Measurements from ENCODE around the gene CCDC158.
A peak's percentile ranks its signal among the peaks of the same experiment; 100 is the strongest.
"Not testable (repeated sequence)": the region's sequence is repeated elsewhere in the genome, so short reads cannot be mapped to it uniquely, and the experiment has no call there.

CCDC158 gene

GRCh38 chr4:76430519-76431388 is 9.8 kb upstream of the CCDC158 start:
- DNase-seq (ENCODE audit: low spot score) = peak; percentile 61

GRCh38 chr4:76429636-76430035 is 8.7 kb upstream of the CCDC158 start:
- DNase-seq (ENCODE audit: low spot score) = no peak

DNA sequence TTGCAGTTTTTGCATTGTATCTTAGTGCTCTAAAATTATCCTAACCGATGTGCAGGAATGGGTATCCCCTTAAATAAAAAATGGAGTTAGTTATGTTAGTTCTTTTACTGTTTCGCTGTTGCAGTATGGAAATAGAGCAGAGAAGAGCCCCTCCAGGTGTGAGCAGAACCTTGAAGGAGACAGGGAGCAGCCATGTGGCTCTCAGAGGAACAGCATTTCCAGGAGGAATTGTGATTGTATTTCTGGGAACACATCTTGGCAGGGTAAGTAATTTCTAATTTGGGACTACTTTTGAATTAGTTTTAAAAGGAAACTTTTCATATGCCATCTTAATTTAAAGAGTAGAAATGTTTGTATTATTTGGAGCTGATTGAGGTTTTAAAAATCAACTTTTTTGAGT is 5.3 kb upstream of the CCDC158 start:
- no peak for DNase-seq (ENCODE audit: low spot score)

- not testable (repeated sequence) for DNase-seq (ENCODE audit: low spot score)
Observed at GRCh38 chr4:76423159-76423558, 2.2 kb upstream of the CCDC158 start.

- no peak for DNase-seq (ENCODE audit: low spot score)
Observed at GRCh38 chr4:76420188-76420761, 666 bp downstream of the CCDC158 start.

DNA sequence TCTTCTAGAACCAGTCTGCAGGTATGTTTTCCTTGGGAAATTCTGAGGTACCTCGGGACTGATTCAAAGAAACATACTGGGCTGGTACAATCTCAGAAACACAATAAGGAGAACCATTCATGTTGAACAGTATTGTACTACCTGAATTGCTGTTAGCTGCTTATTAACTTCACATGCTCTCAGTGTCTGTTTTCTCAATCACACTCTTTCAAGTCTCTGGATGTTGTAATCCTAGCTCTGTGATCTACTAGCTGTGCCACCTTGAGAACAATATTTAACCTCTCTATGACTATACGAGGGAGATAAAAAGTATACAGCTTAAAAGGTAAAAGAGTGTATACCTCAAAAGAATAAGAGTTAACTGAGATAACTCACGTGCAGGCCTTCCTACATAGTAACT is 10.3 kb downstream of the CCDC158 start:
- no peak for DNase-seq (ENCODE audit: low spot score)

GRCh38 chr4:76407440-76408119 is 13.4 kb downstream of the CCDC158 start:
- peak; percentile 59 for DNase-seq (ENCODE audit: low spot score)

GRCh38 chr4:76406081-76406480 is 14.9 kb downstream of the CCDC158 start:
- no peak for DNase-seq (ENCODE audit: low spot score)

DNA sequence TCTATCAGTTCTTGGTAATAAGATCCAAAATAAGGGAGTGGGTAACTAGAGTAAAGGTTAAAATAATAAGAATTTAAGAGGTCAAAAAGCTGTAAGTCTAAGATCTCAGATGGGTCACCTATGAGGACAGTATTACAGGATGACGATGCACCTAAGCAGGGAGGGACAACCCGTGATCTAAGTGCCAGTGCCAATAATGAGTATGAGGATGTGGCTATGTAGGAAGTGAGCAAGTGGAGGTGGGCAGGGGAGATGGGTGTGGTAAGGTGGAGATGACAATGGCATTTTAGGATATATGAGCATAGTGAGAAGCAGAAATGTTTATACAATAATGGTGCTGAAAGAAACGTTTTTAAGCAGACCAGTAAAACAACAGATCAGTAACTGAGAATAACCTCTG is 19.3 kb downstream of the CCDC158 start:
- no peak for DNase-seq (ENCODE audit: low spot score)

- no peak for DNase-seq (ENCODE audit: low spot score)
Observed at GRCh38 chr4:76388160-76388908, 32.6 kb downstream of the CCDC158 start.

DNA sequence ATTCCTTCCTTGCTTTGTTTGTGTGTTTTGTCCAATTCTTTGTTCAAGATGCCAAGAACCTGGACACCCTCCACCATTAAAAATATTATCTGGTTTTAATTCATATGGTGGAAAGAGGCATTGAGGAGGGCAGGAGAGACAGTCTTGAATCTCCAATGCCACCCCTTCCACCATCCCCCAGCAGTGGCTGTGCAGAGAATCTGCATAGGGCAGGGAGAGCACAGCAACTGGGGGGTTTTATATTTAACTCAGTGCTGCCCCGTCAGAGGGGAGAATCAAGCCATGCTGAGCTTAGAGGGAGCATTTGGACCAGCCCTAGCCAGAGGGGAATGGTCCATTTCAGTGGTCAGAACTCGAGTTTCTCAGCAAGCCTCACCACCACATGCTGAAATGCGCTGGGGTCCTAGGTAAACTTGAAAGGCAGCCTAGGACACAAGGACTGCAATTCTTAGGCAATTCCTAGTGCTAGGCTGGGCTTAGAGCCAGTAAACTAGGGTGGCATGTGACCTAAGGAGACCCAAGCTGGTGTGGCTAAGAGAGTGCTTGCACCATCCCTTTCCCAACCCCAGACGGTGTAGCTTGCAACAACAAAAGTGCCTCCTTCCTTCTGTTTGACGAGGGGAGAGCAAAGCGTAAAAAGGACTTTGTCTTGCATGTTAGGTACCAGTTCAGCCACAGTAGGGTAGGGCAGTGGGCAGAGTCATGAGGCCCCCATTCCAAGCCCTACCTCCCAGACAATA is 34.2 kb downstream of the CCDC158 start:
- no peak for DNase-seq (ENCODE audit: low spot score)

DNA sequence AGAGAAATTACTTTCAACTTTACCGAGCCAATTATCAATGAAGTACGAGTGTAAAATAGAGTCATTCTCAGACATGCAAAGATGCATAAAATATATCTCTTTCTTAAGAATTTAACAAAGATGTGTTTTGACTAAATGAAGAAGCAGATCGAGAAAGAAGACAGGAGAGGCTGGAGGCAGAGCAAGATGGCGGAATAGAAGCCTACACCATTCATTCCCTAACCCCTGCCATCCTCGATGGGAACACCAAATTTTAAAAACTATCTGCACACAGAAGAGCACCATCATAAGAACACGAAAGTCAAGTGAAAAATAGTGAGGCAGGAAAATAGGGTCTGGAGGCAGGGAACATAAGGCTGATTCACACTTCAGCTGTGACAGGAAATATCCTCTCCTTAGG is 35.0 kb downstream of the CCDC158 start:
- DNase-seq (ENCODE audit: low spot score) = no peak

- no peak for DNase-seq (ENCODE audit: low spot score)
Observed at GRCh38 chr4:76384052-76384451, 36.9 kb downstream of the CCDC158 start.

DNA sequence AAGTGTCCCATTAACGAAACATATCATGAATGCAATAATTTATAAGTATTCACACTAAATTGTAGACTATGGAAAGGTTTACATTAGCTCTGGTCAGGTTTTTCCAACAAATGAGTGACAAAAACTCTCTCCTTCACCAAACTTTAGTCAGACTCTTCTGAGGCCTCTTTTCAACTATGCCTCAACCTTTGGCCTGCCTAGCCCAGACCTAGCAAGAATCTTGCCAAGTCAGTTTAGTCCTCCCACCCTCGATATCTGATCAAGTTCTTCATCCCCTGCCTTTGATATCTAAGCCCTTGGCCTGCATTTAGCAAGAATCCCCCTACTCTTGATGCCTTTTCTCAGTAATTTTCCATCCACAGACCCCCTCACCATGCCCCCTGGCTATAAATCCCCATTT is 37.9 kb downstream of the CCDC158 start:
- DNase-seq (ENCODE audit: low spot score) = no peak

DNA sequence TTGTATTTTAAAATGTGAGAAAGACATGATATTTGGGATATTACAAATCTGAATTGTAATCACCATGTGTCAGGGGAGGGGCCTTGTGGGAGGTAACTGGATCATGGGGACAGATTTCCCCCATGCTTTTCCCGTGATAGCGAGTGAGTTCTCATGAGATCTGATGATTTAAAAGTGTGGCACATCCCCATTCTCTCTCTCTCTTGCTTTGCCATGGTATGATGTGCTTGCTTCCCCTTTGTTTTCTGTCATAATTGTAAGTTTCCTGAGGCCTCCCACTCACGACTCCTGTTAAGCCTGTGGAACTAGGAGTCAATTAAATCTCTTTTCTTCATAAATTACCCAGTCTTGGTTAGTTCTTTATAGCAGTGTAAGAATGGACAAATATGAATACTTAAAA is 39.0 kb downstream of the CCDC158 start:
- DNase-seq (ENCODE audit: low spot score) = no peak

DNA sequence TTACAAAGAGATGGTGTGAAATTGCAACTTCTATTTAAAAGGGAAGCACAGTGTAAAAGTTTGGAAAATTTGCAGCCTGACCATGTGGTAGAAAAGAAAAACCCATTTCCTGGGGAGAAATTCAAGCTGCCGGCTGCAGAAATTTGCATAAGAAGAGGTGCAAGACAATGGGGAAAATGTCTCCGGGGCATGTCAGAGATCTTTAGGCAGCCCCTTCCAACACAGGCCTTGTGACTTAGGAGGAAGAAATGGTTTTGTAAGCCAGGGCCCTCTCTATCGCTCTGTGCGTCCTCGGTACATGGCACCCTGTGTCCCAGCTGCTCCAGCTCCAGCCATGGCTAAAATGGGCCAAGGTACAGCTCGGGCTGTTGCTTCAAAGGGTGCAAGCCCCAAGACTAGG is 40.4 kb downstream of the CCDC158 start:
- DNase-seq (ENCODE audit: low spot score) = no peak

DNA sequence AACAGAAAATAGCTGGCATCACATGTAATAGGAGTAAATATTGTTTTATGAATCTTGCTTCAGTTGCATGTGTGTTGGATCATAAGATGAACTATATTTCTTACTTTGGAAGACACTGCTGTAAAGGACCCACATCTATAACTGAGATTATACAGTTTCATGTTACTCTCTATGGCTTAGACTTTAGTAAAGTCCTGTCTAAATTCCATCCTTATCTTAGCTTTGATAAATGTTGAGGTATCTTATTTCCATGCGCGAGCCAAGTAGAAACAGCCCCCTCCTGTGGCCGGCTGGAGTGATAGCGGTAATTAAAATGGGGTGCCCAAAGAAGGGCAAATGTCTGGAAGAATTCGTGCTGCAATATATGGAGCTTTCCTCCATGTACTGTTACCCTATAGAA is 43.0 kb downstream of the CCDC158 start:
- DNase-seq (ENCODE audit: low spot score) = peak; percentile 49

- no peak for DNase-seq (ENCODE audit: low spot score)
Observed at GRCh38 chr4:76377481-76377901, 43.5 kb downstream of the CCDC158 start.

DNA sequence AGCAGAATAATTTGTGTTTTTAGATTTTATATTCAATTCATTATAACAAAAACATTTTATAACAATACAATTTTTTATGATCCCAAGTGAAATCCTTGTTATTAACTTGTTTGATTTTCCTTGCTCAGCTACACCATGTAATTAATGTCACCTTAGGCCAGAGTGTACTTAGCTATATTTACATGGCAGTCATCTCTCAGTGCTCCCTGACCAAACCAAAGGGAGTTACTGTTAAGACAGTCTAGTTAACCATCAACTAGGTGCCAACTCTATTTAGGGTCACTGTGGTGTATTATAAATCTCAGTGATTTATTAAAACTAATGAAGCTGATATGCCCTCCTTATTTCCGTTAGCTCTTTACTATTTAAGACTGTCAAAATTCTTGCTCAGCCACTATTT is 44.4 kb downstream of the CCDC158 start:
- DNase-seq (ENCODE audit: low spot score) = no peak

DNA sequence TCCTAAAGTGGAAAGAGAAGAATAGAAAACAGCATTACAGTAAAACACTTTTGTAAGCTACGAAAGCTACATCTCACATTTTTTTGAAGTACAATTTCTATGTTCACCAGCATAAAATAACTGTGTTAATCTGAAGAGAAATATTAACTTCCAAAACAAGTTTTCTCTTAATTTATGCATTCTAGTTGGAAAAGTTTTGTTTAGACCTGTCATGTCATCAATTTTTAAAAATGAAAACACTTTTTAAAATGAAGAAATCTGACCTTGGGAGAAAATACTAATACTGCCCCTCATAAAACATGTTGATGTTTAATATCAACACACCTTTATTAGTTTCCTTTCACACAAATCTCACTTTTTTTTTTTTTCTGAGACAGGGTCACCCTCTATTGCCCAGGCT is 45.2 kb downstream of the CCDC158 start:
- DNase-seq (ENCODE audit: low spot score) = no peak

DNA sequence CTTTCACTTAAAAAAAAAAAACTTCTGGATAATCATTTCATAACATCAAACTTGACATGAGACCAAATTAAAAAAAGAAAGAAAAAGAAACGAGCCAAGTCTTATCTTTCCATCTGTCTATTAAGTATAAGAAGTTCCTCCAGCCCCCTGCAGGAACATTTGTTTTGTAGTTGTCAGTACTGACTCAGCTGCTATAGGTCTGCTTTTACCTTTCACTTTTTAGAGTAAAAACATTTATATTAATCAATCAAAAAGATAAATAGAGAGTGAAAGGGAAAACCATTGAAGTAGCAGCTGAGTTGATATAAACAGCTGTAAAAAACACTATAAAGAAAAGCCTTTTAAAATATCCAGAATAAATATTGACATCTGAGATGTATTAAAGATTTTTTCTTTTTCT is 46.1 kb downstream of the CCDC158 start:
- no peak for DNase-seq (ENCODE audit: low spot score)
